Measurements from ENCODE around the gene SACM1L. TPM values are rescaled to one million over a fixed set of nuclear protein-coding genes. Genes with fewer than 3 reads are reported as not detected.
"Not testable (repeated sequence)": the region's sequence is repeated elsewhere in the genome, so short reads cannot be mapped to it uniquely, and the experiment has no call there.

SACM1L gene
- total RNA-seq, 1 donor from 2014 or later: 24.0 TPM

- peaks cover 21 to 24% (median 21%) of the 10 kb centered on the region in 3 donors for H3K36me3 ChIP-seq (ENCODE audit: control insufficient read depth in 3 of 3, insufficient read depth in 3 of 3, low read length in 3 of 3)
- H3K4me1 ChIP-seq (ENCODE audit: control insufficient read depth in 3 of 3, insufficient read depth in 3 of 3, low read length in 3 of 3): peaks cover 13 to 24% (median 14%) of the 10 kb centered on the region in 3 donors
- H3K27me3 ChIP-seq (ENCODE audit: control insufficient read depth in 3 of 3, insufficient read depth in 3 of 3, low read length in 3 of 3): no peaks in the 10 kb centered on the region
- no peak overlapping the region for H3K9ac ChIP-seq (ENCODE audit: low read depth in 1 of 3, low read length in 3 of 3)
- no peak overlapping the region for H3K4me3 ChIP-seq (ENCODE audit: low read length in 3 of 3)
- no peaks in the 10 kb centered on the region for H3K9me3 ChIP-seq (ENCODE audit: control insufficient read depth in 3 of 3, low read length in 3 of 3)
- no peak overlapping the region for H3K27ac ChIP-seq (ENCODE audit: low read depth, low read length)
Measured at GRCh38 chr3:45681221-45681620, 8.0 kb upstream of the SACM1L start.

- Histone ChIP-seq H3K27me3 (ENCODE audit: control insufficient read depth in 3 of 3, insufficient read depth in 3 of 3, low read length in 3 of 3) (no peaks in the 10 kb centered on the region), H3K4me3 (ENCODE audit: low read length in 3 of 3) (no peak overlapping the region), H3K9ac (ENCODE audit: low read depth in 1 of 3, low read length in 3 of 3) (no peak overlapping the region), H3K9me3 (ENCODE audit: control insufficient read depth in 3 of 3, low read length in 3 of 3) (no peaks in the 10 kb centered on the region), H3K36me3 (ENCODE audit: control insufficient read depth in 3 of 3, insufficient read depth in 3 of 3, low read length in 3 of 3) (peaks cover 20 to 21% (median 21%) of the 10 kb centered on the region in 3 donors), H3K27ac (ENCODE audit: low read depth, low read length) (no peak overlapping the region), H3K4me1 (ENCODE audit: control insufficient read depth in 3 of 3, insufficient read depth in 3 of 3, low read length in 3 of 3) (peaks cover 8 to 19% (median 9%) of the 10 kb centered on the region in 3 donors)
Measured at GRCh38 chr3:45681846-45682245, 7.3 kb upstream of the SACM1L start.

- Histone ChIP-seq H3K27ac (ENCODE audit: low read depth, low read length) (no peak overlapping the region), H3K9me3 (ENCODE audit: control insufficient read depth in 3 of 3, low read length in 3 of 3) (no peaks in the 10 kb centered on the region), H3K36me3 (ENCODE audit: control insufficient read depth in 3 of 3, insufficient read depth in 3 of 3, low read length in 3 of 3) (peaks cover 18 to 21% (median 21%) of the 10 kb centered on the region in 3 donors)
Measured at GRCh38 chr3:45682311-45682710, 6.9 kb upstream of the SACM1L start.

GRCh38 chr3:45682786-45683185, 6.4 kb upstream of the SACM1L start:
- H3K4me1 ChIP-seq (ENCODE audit: control insufficient read depth in 3 of 3, insufficient read depth in 3 of 3, low read length in 3 of 3): peaks cover 0 to 11% (median 0%) of the 10 kb centered on the region in 3 donors
- H3K9ac ChIP-seq (ENCODE audit: low read depth in 1 of 3, low read length in 3 of 3): no peak overlapping the region
- no peak overlapping the region for H3K27ac ChIP-seq (ENCODE audit: low read depth, low read length)
- H3K9me3 ChIP-seq (ENCODE audit: control insufficient read depth in 3 of 3, low read length in 3 of 3): no peaks in the 10 kb centered on the region
- H3K36me3 ChIP-seq (ENCODE audit: control insufficient read depth in 3 of 3, insufficient read depth in 3 of 3, low read length in 3 of 3): peaks cover 18 to 21% (median 19%) of the 10 kb centered on the region in 3 donors
- no peaks in the 10 kb centered on the region for H3K27me3 ChIP-seq (ENCODE audit: control insufficient read depth in 3 of 3, insufficient read depth in 3 of 3, low read length in 3 of 3)
- H3K4me3 ChIP-seq (ENCODE audit: low read length in 3 of 3): no peak overlapping the region

More at GRCh38 chr3:45682311-45682710, 6.9 kb upstream of the SACM1L start:
- Histone ChIP-seq H3K4me3 (ENCODE audit: low read length in 3 of 3) (no peak overlapping the region), H3K4me1 (ENCODE audit: control insufficient read depth in 3 of 3, insufficient read depth in 3 of 3, low read length in 3 of 3) (peaks cover 3 to 15% (median 4%) of the 10 kb centered on the region in 3 donors), H3K27me3 (ENCODE audit: control insufficient read depth in 3 of 3, insufficient read depth in 3 of 3, low read length in 3 of 3) (no peaks in the 10 kb centered on the region), H3K9ac (ENCODE audit: low read depth in 1 of 3, low read length in 3 of 3) (no peak overlapping the region)

GRCh38 chr3:45683417-45684326, 5.5 kb upstream of the SACM1L start:
- Histone ChIP-seq H3K4me1 (ENCODE audit: control insufficient read depth in 3 of 3, insufficient read depth in 3 of 3, low read length in 3 of 3) (peaks cover 6 to 13% (median 7%) of the 10 kb centered on the region in 3 donors), H3K9me3 (ENCODE audit: control insufficient read depth in 3 of 3, low read length in 3 of 3) (no peaks in the 10 kb centered on the region), H3K9ac (ENCODE audit: low read depth in 1 of 3, low read length in 3 of 3) (no peak overlapping the region), H3K27ac (ENCODE audit: low read depth, low read length) (no peak overlapping the region), H3K36me3 (ENCODE audit: control insufficient read depth in 3 of 3, insufficient read depth in 3 of 3, low read length in 3 of 3) (peaks cover 11 to 15% (median 11%) of the 10 kb centered on the region in 3 donors), H3K4me3 (ENCODE audit: low read length in 3 of 3) (no peak overlapping the region), H3K27me3 (ENCODE audit: control insufficient read depth in 3 of 3, insufficient read depth in 3 of 3, low read length in 3 of 3) (no peaks in the 10 kb centered on the region)

- Histone ChIP-seq H3K9ac (ENCODE audit: low read depth in 1 of 3, low read length in 3 of 3) (no peak overlapping the region), H3K27ac (ENCODE audit: low read depth, low read length) (no peak overlapping the region), H3K9me3 (ENCODE audit: control insufficient read depth in 3 of 3, low read length in 3 of 3) (no peaks in the 10 kb centered on the region), H3K36me3 (ENCODE audit: control insufficient read depth in 3 of 3, insufficient read depth in 3 of 3, low read length in 3 of 3) (peaks cover 5 to 12% (median 6%) of the 10 kb centered on the region in 3 donors), H3K4me1 (ENCODE audit: control insufficient read depth in 3 of 3, insufficient read depth in 3 of 3, low read length in 3 of 3) (peaks cover 6 to 14% (median 8%) of the 10 kb centered on the region in 3 donors), H3K27me3 (ENCODE audit: control insufficient read depth in 3 of 3, insufficient read depth in 3 of 3, low read length in 3 of 3) (no peaks in the 10 kb centered on the region), H3K4me3 (ENCODE audit: low read length in 3 of 3) (no peak overlapping the region)
Measured at GRCh38 chr3:45684327-45684892, 4.8 kb upstream of the SACM1L start.

GRCh38 chr3:45685722-45686121, 3.5 kb upstream of the SACM1L start:
- not testable (repeated sequence) for H3K9ac ChIP-seq (ENCODE audit: low read depth in 1 of 3, low read length in 3 of 3); H3K4me3 ChIP-seq (ENCODE audit: low read length in 3 of 3); H3K27me3 ChIP-seq (ENCODE audit: control insufficient read depth in 3 of 3, insufficient read depth in 3 of 3, low read length in 3 of 3); H3K9me3 ChIP-seq (ENCODE audit: control insufficient read depth in 3 of 3, low read length in 3 of 3); H3K27ac ChIP-seq (ENCODE audit: low read depth, low read length); H3K36me3 ChIP-seq (ENCODE audit: control insufficient read depth in 3 of 3, insufficient read depth in 3 of 3, low read length in 3 of 3)
- H3K4me1 ChIP-seq (ENCODE audit: control insufficient read depth in 3 of 3, insufficient read depth in 3 of 3, low read length in 3 of 3): peaks cover 16 to 23% (median 18%) of the 10 kb centered on the region in 3 donors

GRCh38 chr3:45686850-45687249, 2.3 kb upstream of the SACM1L start:
- no peaks in the 10 kb centered on the region for H3K9me3 ChIP-seq (ENCODE audit: control insufficient read depth in 3 of 3, low read length in 3 of 3)
- H3K27ac ChIP-seq (ENCODE audit: low read depth, low read length): no peak overlapping the region
- no peak overlapping the region for H3K9ac ChIP-seq (ENCODE audit: low read depth in 1 of 3, low read length in 3 of 3)
- no peaks in the 10 kb centered on the region for H3K27me3 ChIP-seq (ENCODE audit: control insufficient read depth in 3 of 3, insufficient read depth in 3 of 3, low read length in 3 of 3)
- H3K36me3 ChIP-seq (ENCODE audit: control insufficient read depth in 3 of 3, insufficient read depth in 3 of 3, low read length in 3 of 3): peaks cover 0 to 6% (median 0%) of the 10 kb centered on the region in 3 donors
- H3K4me1 ChIP-seq (ENCODE audit: control insufficient read depth in 3 of 3, insufficient read depth in 3 of 3, low read length in 3 of 3): peaks cover 27 to 31% (median 29%) of the 10 kb centered on the region in 3 donors
- H3K4me3 ChIP-seq (ENCODE audit: low read length in 3 of 3): no peak overlapping the region

GRCh38 chr3:45687828-45688193, 1.4 kb upstream of the SACM1L start:
- peaks cover 0 to under 1% (median 0%) of the 10 kb centered on the region in 3 donors for H3K36me3 ChIP-seq (ENCODE audit: control insufficient read depth in 3 of 3, insufficient read depth in 3 of 3, low read length in 3 of 3)
- H3K27me3 ChIP-seq (ENCODE audit: control insufficient read depth in 3 of 3, insufficient read depth in 3 of 3, low read length in 3 of 3): no peaks in the 10 kb centered on the region
- no peak overlapping the region for H3K9ac ChIP-seq (ENCODE audit: low read depth in 1 of 3, low read length in 3 of 3)
- peaks cover 33 to 38% (median 36%) of the 10 kb centered on the region in 3 donors for H3K4me1 ChIP-seq (ENCODE audit: control insufficient read depth in 3 of 3, insufficient read depth in 3 of 3, low read length in 3 of 3)
- peak overlapping the region in 2 of 3 donors; percentile 80 to 84 for H3K4me3 ChIP-seq (ENCODE audit: low read length in 3 of 3)
- H3K27ac ChIP-seq (ENCODE audit: low read depth, low read length): no peak overlapping the region
- H3K9me3 ChIP-seq (ENCODE audit: control insufficient read depth in 3 of 3, low read length in 3 of 3): no peaks in the 10 kb centered on the region

Measured in skeletal muscle tissue (tissue), 4 donors.